GM21717 (cell line): ENCODE results near the gene TRAF3.

Source experiments
- ATAC-seq: cut with Tn5 transposase; IDR thresholded peaks from one replicate; pipeline ENCODE4 v1.9.1; 2021; ENCODE audit warnings: mild to moderate bottlenecking, moderate library complexity; ENCODE audit not compliant: unreplicated experiment

Gene TRAF3

DNA sequence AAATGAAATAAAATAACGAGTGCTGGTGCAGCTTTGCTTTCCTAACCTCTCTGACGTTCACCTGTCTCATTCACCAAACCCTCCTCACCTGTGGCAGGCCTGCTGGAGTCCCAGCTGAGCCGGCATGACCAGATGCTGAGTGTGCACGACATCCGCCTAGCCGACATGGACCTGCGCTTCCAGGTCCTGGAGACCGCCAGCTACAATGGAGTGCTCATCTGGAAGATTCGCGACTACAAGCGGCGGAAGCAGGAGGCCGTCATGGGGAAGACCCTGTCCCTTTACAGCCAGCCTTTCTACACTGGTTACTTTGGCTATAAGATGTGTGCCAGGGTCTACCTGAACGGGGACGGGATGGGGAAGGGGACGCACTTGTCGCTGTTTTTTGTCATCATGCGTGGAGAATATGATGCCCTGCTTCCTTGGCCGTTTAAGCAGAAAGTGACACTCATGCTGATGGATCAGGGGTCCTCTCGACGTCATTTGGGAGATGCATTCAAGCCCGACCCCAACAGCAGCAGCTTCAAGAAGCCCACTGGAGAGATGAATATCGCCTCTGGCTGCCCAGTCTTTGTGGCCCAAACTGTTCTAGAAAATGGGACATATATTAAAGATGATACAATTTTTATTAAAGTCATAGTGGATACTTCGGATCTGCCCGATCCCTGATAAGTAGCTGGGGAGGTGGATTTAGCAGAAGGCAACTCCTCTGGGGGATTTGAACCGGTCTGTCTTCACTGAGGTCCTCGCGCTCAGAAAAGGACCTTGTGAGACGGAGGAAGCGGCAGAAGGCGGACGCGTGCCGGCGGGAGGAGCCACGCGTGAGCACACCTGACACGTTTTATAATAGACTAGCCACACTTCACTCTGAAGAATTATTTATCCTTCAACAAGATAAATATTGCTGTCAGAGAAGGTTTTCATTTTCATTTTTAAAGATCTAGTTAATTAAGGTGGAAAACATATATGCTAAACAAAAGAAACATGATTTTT, 128.2 kb downstream of the TRAF3 start:
- ATAC-seq = no peak

DNA sequence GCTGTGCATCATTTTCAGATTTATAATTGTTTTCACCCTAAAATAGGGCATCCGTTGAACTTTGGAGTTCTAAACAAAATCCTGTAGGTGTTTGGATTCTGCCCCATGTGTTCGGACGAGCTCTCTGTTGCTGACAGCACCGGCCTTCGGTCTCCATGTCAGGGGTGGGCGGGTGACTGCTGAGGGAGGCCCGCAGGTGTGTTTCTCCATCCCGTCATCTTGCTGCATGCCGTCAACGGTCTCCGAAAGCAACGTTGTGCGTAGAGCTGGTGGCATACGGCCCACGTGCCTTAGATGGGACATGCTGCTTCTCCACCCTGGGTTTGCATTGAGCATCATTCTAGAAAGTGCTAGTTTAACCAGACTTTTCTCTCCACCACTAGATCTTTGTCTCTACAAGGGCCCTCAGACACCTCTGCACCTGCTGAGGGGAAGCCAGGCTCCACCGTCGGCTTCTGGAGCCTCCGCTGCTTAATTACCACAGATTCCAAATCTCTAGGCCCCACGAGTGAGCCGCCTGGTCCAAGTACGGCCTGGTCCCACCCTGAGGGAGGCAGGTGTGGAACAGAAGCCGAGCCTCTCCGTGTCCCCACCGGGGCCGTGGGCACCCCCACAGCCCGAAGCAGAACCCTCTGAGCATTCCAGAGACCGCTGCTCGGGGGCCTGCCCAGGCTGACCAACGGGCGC, 129.5 kb downstream of the TRAF3 start:
- no peak for ATAC-seq

DNA sequence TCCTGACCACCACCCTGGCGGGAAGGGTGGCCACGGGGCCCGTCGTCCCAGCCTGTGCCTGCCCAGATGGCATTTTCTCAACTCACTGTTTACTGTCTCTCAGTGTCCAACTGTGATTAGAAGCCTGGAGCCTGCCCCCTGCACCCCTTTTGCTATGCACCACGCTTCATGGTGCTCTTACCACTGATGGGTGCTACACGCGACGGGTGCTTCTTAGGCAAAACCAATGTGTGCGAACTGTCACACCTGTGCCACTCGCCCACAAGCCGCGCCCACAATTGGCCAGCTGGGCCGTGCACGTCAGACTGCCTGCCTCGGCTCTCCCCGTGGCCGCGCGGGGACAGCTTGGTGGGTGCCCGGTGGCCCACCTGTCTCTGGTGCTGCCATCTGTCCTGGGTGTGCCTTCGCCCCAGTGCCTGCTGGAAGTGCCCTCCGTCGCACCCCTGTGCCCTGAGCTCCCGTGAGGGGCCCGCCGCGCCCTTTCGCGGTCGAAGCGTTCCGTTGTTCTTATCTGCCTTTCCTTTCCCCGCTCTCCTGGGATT, 130.1 kb downstream of the TRAF3 start:
- ATAC-seq = no peak

DNA sequence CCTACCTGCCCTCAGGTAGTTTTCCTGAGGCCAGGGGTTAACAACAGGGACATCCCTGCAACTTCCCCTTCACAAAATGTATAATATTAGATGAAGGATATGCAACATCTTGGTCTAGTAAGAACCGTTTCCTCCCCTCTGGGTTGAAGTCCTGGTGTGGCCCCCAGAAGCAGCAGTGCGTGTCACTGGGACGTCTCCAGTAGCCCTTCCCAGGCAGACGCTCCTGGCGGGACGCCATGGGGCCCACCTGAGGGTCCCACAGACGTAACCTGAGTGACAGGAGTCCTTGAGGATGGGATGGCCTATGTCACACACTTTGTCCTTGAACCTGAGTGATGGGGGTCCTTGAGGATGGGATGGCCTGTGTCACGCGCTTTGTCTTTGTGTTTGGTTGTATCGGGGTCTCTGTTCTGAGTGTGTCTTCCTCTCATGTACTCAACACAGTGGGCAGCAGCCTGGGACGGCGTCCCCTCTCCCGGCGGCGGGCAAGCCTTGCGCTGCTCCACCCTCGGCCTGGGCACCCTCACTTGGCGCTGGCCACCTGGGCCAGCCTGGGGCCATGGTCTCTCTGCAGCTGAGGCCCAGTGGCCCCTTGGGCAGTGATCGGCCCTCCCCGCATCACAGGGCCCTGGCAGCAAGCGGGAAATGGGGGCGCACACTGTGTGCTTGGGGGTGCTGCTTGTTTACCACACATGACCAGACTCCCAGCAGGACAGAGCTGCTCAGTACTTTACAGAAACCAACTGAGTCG, 130.9 kb downstream of the TRAF3 start:
- no peak for ATAC-seq

DNA sequence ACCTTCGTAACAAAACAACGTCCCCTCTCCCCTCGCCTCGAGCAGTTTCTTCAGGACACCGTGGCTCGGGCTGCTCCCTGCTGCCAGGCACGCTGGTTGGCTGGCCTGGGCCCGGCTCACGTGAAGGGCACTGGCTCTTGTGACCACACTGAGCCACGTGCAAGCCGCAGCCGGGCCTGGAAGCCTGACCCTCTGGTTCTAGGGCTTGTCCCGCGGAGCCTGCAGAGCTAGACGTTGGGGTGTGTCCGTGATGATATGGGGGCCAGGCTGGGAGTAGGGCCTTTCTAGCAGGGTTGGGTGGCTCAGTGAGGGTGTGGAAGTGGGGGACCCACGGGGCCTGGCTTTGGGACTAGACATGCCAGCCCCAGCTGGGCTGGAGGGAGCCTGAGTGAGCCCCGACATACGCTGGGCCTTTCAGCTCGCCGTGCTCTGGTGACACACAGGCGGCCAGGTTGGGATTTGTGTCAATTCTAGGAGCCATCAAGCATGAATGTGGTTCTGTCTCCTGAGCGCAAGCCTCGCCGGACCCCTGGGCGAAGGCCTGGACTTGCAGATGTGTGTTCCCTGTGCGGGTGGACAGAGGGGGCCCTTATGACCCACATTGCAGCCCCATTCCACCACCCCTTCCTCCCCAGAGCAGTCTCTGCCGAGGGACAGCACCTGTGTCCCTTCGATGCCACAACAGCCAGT, 131.7 kb downstream of the TRAF3 start:
- ATAC-seq = no peak

DNA sequence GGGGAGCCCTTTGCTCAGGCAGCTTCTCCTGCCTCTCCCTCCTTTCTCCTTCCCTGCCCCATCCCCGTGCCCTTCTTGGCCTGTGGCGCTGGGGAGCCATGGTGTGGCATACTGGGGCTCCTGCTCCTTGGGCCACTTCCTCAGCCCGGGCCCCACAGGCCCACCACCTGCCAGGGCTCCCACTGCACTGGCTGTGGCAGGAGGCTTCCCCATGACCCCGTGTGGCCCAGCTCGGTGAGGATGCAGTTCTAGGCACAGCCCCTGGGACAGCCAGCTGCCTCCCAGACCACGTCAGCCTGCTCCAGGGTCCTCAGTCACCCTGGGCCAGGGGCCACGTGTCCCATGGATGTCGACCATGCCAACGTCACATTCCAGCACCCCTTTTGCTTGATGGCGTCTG, 132.2 kb downstream of the TRAF3 start:
- ATAC-seq = no peak

DNA sequence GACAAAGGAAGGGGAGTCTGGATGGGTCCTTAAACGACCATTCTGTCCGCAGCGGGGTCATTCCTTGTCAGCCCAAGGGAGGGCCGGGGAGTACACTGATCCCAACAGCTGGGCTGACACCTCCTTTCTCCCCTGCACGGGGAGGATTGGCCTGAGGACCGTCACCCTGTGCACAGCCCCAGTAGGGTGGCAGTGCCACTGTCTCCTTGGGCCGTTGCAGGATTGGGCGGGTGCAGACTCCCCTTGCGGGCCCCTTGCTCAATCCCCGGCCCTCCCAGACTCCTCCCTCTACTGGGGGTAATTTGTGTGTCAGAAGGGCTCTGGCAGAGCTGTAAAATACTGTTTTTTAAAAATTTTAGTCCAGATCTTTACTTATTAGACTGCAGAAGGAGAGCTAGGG, 132.7 kb downstream of the TRAF3 start:
- no peak for ATAC-seq

DNA sequence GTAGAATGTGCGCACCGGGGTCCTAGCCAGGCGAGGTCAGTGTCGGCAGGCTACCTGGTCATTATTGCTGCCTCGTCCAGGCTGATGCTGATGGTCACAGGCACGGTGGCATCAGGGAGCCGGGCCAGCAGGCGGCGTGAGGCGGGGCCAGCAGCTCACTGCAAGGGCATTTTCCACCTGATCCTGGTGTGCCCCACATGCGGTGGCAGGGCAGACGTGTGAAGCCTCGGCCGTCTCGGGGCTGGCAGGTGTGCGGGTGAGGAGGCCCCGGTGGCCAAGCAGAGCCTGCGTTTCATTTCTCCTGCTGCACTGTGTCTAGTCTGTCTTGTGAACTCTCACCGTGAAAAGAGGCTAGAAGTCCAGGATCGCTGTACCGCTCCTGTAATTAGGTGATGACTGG, 133.2 kb downstream of the TRAF3 start:
- ATAC-seq = no peak

DNA sequence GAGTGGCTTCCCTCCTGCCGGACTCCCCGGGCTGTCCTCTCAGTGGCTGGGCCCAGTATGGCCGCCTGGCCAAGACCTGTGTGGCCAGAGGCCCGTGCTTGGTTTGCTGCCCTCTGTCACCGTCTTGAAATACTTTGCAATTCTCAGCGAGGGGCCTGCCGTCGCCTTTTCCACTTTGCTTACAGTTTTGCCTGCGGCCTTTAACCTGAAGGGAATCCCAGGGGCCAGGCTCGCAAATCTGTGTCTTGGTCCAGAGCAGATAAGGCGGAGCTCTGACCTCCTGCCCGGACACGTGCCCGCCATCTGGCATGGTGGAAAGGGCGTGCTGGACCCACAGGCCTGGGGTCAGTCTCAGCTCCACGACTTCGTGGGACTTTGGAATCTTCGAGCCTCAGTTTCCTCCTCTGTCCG, 134.3 kb downstream of the TRAF3 start:
- ATAC-seq = no peak

DNA sequence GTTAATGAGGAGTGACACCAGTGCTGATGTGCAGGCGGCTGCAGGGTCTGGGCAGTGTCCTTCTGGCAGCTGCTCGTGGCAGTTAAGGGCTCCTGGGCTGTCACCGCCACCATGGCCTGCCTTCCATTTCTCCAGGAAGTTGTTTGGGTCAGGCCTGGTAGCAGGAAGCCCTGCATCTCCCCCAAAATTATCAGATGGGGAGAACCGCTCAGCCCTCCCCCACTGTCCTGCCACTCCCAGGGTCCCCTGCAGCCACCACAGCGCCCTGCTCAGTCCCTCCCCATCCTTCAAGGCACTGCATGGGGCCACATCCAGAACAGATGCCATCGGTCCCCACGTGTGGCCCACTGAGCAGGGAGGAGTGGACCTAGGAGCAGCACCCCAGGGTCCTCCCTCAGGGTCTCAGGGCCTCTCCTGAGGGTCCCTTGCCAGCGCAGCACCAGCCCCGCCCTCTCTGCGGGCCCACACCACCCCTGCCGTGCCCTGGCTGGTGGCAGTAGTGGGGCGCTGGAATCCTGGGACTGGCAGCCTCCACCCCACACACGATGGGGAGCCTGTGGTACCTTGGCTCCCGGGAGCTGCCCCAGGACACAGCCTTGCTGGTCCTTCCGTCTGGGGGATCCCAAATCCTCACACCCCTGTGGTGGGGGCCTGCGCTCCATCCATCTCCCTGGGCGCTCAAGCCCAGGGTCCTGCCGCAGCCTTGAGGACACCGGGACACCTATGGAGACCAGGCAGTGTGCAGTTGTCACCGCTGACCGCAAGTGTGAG, 134.9 kb downstream of the TRAF3 start:
- ATAC-seq = no peak

DNA sequence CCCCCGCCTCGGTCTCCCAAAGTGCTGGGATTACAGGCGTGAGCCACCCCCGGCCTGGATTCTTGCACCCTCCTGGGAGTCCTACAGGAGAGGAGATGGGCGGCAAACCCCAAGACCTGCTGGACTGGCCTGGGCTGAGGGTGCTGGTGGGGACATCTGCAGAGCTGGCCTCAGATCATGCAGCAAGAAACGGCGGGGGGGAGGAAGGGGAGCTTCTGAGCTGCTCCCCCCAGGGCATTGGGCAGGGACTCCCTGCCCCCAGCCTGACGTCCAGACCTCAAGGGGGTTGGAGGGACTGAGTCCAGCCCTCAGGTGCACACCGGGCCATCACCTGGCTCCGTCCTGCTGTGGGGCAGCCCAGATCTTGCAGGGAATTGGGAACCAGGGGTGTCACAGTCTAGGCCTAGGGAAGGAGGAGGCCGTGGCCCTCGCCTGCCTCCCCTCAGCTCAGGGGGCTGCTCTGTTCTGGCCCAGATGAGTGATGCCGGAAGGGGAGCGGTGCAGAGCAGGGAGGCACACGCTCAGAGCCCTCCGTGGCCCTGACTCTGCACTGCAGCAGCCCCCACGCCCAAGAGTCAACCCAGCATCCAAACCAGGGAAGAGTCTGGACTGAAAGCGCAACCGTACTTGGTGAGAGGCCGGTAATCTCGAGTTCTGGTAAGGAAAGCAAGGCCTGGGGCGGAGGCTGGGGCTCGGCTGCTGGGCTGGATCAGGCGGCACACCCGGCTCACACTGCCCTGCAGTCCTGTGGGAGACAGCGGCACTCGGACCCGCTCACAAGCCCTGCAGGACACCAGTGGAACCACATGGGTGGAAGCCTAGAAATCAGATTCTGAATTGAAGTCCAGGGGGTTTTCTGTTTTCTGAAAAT, 136.3 kb downstream of the TRAF3 start:
- ATAC-seq = no peak

DNA sequence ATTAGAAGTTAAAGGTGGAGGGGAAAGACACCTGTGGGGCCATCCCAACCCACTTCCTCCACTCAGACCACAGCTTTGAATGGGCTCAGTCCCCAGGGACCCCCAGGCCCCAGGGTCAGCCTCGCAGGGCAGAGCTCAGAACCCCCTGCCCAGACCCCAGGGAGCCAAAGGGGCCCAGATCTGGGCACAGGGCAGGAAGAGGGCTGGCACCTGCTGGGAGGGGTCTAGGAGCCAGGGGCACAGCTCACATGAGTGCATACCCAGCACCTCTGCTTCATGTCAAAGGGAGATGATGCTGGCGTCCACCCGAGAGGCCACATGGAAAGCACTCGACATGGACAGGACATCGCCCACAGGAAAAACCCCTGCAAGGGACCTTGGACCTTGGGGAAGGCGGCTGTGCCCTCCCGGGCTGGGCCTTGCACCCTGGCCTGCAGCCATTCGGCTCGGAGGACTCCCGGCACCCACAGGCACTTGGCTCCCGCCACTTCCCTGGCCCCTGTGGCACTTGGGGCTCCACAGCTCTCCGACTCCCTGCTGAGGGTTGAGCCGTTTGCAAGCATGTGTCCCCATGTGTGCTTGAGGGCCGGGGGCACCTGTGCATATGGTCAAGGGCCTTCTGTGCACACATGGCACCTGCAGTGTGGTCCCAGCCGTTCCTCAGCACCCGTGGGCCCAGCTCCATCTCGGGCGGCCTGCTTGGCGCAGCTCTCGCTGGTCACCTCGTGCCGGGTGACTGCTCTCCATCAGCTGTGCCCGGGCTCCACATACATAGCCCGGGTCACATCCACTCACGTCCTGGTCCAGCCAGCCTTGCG, 137.4 kb downstream of the TRAF3 start:
- ATAC-seq = no peak

DNA sequence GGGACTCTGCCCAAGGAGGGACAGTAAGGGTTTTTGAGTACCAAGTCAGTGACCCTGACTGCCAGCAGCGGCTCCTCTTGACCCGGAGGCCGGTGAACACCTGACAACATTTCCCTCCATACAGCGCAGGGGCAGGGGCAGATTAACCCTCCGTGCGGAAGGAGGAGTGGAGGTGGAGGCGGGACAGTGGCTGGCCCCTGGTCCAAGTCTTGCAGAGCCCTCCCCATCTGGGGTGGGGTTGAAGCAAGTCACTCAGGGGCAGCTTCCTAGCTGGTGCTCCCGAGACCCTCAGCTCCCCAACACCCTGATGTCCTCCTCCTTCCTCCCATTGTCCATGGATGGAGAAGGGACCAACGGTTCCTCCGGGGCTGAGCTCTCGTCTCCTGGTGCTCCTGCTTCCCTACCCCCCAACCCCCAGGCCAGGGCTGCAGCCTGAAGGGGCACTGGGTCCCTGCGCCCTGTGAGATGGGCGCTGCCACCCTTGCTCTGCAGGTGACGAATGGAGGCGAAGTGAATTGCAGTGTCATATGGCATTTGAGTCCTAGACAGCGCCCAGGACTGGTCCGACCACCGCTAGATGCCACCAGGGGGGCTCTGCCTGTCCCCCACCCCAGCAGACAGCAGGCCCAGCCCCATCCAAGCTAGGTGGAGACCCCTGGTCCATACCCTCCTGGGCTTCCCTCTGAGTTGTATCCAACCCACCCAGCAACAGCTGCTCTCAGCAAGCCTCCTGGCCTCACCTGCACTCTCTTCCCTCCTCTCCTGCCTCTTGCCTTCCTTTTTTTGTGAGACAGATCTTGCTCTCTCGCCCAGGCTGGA, 138.3 kb downstream of the TRAF3 start:
- ATAC-seq = no peak

DNA sequence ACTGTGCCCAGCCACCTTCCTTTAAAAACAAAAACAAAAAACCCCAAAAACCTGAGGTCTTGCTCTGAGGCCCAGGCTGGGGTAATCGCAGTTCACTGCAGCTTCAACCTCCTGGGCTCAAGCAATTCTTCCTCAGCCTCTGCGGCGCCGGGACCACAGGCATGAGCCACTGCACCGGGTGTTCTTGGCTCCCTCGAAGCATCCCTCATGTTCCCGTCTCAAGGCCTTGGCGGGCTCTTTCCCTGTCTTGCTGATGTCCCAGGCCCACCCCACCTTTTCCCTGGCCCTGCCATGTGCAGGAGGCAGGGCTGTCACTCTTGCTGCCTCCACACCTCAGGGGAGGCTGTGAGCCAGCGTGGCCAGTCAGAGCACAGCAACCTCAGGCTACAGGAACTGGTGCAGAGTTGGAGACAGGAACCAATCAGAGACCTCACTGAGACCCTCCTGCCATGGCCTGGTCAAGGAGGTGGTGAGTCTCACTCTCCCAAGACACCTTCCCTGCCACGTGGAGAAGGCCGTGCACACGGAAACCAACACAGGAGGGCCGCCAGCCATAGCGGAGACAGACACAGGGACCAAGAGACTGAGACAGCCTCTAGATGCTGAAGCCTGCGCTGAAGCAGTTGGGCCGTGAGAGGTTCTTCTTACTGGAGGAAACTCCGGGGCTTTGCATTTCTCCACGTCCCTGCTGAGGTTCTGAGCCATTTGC, 139.3 kb downstream of the TRAF3 start:
- no peak for ATAC-seq

DNA sequence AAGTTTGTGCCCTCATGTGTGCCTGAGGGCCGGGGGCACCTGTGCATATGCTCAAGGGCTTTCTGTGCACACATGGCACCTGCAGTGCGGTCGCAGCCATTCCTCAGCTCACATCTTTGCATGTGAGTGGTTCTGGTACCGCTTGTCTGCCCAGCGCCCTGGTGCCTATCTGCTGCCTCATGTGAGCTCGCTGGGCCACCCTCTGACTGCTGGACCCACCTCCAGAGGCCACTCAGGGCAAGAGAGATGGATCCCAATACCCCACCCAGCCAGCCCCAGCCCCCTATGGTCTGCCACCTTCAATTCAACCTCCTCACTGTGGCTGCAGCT, 139.8 kb downstream of the TRAF3 start:
- no peak for ATAC-seq

DNA sequence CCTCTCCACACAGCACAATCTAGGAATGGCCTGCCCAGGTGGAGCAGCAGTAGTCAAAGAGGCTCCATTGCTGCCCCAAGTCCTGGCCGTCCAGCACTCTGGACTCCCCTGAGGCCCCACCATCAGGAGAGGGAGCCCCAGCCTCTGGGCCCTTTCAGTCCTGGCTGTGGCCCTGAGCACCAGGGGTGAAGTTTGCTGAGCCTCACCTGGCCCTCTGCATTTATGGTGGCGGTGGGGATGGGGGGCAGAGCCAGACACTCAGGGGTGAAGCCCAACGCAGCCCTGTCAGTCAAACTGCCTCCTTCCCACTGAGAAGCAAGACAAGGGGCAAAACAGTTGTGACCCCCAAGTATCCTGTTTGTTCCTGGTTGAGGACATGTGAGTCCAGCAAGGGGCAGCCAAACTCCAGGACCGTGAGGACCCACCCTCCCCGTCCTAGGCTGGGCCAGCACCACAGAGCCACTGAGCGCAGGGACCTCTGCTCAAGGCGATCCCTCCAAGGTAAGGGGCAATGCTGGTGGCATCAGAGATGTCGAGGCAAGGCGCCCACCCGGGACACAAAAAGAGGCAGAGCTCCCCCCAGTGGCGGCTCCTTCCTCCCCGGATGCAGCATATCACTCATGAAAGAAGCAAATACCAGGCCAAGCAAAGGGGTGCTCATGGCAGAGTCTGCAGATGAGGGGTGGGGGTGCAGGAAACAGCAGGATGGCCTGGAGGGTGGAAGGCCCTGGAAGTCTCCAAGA, 140.4 kb downstream of the TRAF3 start:
- ATAC-seq = no peak
